Ectodermal cell (in vitro differentiated cells): ENCODE data around the gene TYW1B.
"Not testable (repeated sequence)": the region's sequence is repeated elsewhere in the genome, so short reads cannot be mapped to it uniquely, and the experiment has no call there.

Experiments
- H3K27ac ChIP-seq: 2 replicates; pipeline ENCODE4 v1.7.0; 2013; ENCODE audit warnings: mild to moderate bottlenecking, low read depth, low read length; ENCODE audit not compliant: insufficient read depth, poor library complexity, severe bottlenecking
- H3K27me3 ChIP-seq: 2 replicates; pipeline ENCODE4 v1.7.0; 2013; ENCODE audit warnings: mild to moderate bottlenecking, low read length; ENCODE audit not compliant: insufficient read depth, control insufficient read depth, poor library complexity, severe bottlenecking
- H3K36me3 ChIP-seq: one replicate; pipeline ENCODE4 v1.7.0; 2013; ENCODE audit warnings: low read length; ENCODE audit not compliant: control insufficient read depth, insufficient read depth
- H3K4me1 ChIP-seq: one replicate; pipeline ENCODE4 v1.7.0; 2013; ENCODE audit warnings: low read length; ENCODE audit not compliant: control insufficient read depth, insufficient read depth
- H3K4me3 ChIP-seq: 2 replicates; pipeline ENCODE4 v1.7.0; 2013; ENCODE audit warnings: low read depth, low read length, control low read depth; ENCODE audit not compliant: insufficient read depth
- H3K9me3 ChIP-seq: 2 replicates; pipeline ENCODE4 v1.7.0; 2013; ENCODE audit warnings: mild to moderate bottlenecking, low read length, moderate library complexity; ENCODE audit not compliant: control insufficient read depth
- WGBS, 2 experiments: methylation state at CpG; one replicate each; pipeline ENCODE4 v1.1.7; 2013; ENCODE audit warnings: missing lambda C conversion rate in 2 of 2; 5-methylcytosine and 5-hydroxymethylcytosine counted together

TYW1B gene

DNA sequence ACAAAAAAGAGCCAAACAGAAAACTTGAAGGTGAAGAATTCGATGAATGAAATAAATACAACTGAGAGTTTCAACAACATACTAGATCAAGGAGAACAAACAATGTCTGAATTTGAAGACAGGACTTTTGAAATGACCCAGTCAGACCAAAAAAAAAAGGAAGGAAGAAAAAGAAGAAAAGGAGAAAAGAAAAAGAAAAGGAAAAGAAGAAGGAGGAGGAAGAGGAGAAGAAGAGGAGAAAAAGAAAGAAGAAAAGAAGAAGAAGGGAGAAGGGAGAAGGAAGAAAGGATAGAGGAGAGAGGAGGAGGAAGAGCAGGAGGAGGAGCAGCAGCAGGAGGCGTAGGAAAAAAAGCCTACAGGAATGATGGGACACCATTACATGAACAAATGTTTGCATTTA lies 97.6 kb downstream of the TYW1B start:
- H3K4me3 ChIP-seq, H3K27ac ChIP-seq, H3K4me1 ChIP-seq, H3K27me3 ChIP-seq, H3K36me3 ChIP-seq, H3K9me3 ChIP-seq: not testable (repeated sequence)
- WGBS, 2 experiments: 73 to 87% methylated on average over 1 of the region's 2 CpGs

DNA sequence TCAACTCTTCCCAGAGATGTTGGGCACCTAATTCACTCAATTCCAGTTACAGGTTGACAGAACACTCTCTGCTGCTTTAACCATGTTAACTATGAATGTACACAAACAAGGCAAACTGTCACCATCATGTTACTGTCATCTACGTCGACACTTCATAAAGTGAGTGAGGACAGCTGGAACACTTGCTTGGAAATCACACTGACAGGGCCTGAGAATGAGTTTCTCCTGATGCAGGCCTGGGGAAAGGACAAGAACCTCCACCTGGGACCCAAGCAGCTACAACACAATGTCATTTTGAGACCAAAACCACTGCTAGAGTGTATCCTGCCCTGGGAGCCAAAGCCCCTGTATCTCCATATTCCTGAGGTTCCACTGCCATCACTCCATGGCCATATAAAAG lies 98.9 kb downstream of the TYW1B start:
- H3K36me3 ChIP-seq, H3K4me1 ChIP-seq, H3K27me3 ChIP-seq, H3K4me3 ChIP-seq, H3K27ac ChIP-seq, H3K9me3 ChIP-seq: not testable (repeated sequence)
- WGBS, 2 experiments: 93 to 97% methylated on average over 2 of the region's 2 CpGs

DNA sequence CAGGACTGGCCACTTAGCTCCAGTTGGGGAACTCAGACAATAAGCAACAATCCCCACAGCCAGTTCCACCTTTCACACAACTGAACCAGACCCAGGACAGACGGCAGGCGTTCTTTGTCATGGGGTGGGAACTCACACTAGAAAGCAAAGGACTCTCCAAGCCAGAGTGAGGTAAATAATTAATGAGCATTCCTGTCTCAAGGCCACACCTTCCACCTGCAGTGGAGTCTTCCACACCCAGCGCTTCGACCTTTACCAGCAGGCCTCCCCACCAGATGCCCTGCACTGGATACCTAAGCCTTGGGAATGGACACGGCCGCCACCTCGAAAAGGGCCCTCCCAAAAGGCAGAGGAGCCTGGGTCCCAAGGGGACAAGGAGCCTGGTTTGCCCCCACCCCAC lies 105.3 kb downstream of the TYW1B start:
- H3K27me3 ChIP-seq, H3K27ac ChIP-seq, H3K9me3 ChIP-seq, H3K36me3 ChIP-seq, H3K4me3 ChIP-seq, H3K4me1 ChIP-seq: not testable (repeated sequence)
- WGBS, 2 experiments: 67 to 82% methylated on average over 5 to 7 of the region's 7 CpGs

GRCh38 chr7:72720890-72721289 lies 107.1 kb downstream of the TYW1B start:
- 92 to 100% methylated on average over 1 to 2 of the region's 4 CpGs for WGBS, 2 experiments
- H3K27me3 ChIP-seq: not testable (repeated sequence)

DNA sequence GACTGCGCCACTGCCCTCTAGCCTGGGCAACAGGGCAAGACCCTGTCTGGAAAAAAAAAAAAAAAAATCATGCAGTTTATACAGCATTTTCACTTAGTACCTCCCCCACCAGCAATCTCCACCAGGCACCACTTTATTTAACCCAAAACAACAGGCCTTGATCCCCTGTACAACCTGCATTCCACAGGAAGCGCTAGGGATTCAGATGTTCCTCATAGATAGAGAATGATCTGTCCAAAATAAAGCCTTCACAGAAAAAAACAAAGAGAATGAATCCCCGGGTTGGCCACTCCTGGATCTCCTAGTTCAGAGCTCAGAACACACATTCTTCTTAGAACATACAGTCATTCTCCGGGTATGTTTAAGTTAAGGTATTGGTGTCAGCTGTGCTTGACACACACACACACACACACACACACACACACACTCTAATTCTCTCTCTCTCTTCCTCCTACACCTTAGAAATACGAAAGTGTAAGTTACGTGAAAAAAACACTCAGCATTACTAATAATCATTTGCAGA lies 110.7 kb downstream of the TYW1B start:
- H3K9me3 ChIP-seq, H3K27me3 ChIP-seq, H3K4me1 ChIP-seq, H3K36me3 ChIP-seq, H3K4me3 ChIP-seq, H3K27ac ChIP-seq: not testable (repeated sequence)
- 96 to 97% methylated on average over 3 to 5 of the region's 6 CpGs for whole genome bisulfite sequencing, 2 experiments

More at GRCh38 chr7:72720890-72721289, 107.1 kb downstream of the TYW1B start:
- not testable (repeated sequence) for H3K4me1 ChIP-seq, H3K4me3 ChIP-seq, H3K36me3 ChIP-seq, H3K9me3 ChIP-seq, H3K27ac ChIP-seq

GRCh38 chr7:72711927-72712326 lies 116.1 kb downstream of the TYW1B start:
- H3K4me3 ChIP-seq, H3K27me3 ChIP-seq, H3K27ac ChIP-seq, H3K36me3 ChIP-seq, H3K4me1 ChIP-seq, H3K9me3 ChIP-seq: not testable (repeated sequence)
- 90 to 98% methylated on average over 1 to 3 of the region's 3 CpGs for WGBS, 2 experiments

- WGBS, 2 experiments: 78% methylated on average over 4 of the region's 4 CpGs
- no peaks in the 10 kb centered on the region for H3K27me3 ChIP-seq
- no peak overlapping the region for H3K4me3 ChIP-seq
- no peaks in the 10 kb centered on the region for H3K36me3 ChIP-seq
- no peak overlapping the region for H3K27ac ChIP-seq
- no peaks in the 10 kb centered on the region for H3K4me1 ChIP-seq
- no peaks in the 10 kb centered on the region for H3K9me3 ChIP-seq
Observed at GRCh38 chr7:72710983-72711382, 117.0 kb downstream of the TYW1B start.

GRCh38 chr7:72709909-72710308 lies 118.1 kb downstream of the TYW1B start:
- no peak overlapping the region for H3K27ac ChIP-seq
- H3K27me3 ChIP-seq: no peaks in the 10 kb centered on the region
- H3K4me1 ChIP-seq: no peaks in the 10 kb centered on the region
- no peaks in the 10 kb centered on the region for H3K9me3 ChIP-seq
- H3K36me3 ChIP-seq: no peaks in the 10 kb centered on the region
- WGBS, 2 experiments: 95 to 96% methylated on average over 8 of the region's 8 CpGs
- H3K4me3 ChIP-seq: no peak overlapping the region

DNA sequence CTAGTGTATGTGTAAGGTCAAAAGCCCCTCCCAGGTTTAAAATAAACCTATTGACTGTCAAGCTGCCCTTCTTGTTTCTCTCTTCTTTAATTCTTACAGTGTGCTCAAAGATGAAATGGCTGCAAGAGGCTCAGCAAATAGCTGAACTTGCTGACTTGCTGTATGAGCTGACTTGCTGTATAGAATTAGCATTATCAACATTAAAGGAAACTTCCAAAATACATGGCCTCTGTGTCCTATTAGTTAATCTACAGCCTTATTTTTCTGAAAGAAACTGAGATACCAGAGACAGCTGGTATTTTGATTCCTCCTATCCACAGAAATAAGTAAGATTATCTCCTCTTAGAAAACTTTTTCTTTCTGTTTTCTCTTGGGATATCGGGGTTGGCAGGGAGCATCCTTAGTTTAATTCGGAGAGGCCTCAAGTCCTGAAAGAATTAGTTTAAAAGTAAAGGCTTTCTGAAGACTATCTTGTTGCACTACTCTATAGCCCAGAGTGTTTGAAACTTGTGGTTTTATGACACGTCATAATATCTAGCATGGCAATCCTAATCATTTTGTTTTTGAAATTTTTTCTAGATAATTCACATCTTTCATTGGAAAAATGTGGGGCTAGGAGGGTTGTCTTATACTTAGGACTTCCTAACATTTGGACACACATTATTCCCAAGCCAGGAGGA lies 119.5 kb downstream of the TYW1B start:
- H3K36me3 ChIP-seq, H3K27me3 ChIP-seq, H3K9me3 ChIP-seq, H3K4me3 ChIP-seq, H3K4me1 ChIP-seq, H3K27ac ChIP-seq: not testable (repeated sequence)
- WGBS, 2 experiments: 84 to 91% methylated on average over 1 to 3 of the region's 3 CpGs

DNA sequence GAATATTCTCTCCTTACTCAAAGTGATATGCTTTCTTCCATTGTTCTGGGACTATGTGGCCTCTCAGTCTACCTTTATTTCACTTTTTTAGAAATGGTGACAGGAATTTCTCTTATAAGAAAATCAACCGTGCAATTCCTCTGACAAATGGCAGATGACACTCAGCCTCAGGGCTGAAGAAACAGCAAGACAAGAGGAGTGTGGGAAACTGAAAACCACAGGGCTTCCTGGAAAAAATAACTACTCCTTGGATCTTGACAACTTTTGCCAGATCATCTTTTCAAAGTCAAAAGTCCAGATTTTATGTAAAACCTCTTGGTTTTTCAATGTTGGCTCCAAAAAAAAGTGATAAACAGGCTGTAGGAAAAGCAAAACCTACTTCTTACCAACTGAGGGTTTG lies 121.5 kb downstream of the TYW1B start:
- Histone ChIP-seq H3K9me3 (no peaks in the 10 kb centered on the region), H3K4me3 (no peak overlapping the region), H3K27ac (no peak overlapping the region), H3K4me1 (no peaks in the 10 kb centered on the region), H3K36me3 (no peaks in the 10 kb centered on the region), H3K27me3 (no peaks in the 10 kb centered on the region)
- 88 to 94% methylated on average over 1 of the region's 1 CpG for WGBS, 2 experiments

DNA sequence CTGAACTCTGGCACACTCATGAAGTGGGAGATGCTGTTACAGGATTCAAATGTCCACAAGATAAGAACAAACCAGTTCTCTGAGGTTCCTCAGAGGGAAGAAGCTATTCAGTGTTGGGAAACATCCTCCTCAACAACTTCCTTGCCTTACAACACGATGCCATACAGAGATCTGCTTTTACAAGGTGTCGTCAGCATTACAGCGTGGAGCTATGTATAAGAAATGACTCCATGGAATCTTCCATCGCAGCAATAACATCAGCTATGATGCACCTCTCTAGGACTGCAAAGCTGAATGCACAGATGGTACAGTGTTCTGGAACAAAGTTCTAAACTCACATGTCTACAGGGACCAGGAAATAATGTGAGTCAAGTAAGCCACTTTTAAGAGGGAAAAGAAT lies 122.3 kb downstream of the TYW1B start:
- not testable (repeated sequence) for H3K4me1 ChIP-seq, H3K9me3 ChIP-seq, H3K36me3 ChIP-seq, H3K4me3 ChIP-seq, H3K27ac ChIP-seq, H3K27me3 ChIP-seq
- WGBS, 2 experiments: 93 to 100% methylated on average over 3 to 4 of the region's 4 CpGs
